ENCODE measurements around the gene VCP. TPM values are rescaled to one million over a fixed set of nuclear protein-coding genes. Genes with fewer than 3 reads are reported as not detected.

Gene VCP
- total RNA-seq, 1 donor from 2014 or later, result 238 TPM

DNA sequence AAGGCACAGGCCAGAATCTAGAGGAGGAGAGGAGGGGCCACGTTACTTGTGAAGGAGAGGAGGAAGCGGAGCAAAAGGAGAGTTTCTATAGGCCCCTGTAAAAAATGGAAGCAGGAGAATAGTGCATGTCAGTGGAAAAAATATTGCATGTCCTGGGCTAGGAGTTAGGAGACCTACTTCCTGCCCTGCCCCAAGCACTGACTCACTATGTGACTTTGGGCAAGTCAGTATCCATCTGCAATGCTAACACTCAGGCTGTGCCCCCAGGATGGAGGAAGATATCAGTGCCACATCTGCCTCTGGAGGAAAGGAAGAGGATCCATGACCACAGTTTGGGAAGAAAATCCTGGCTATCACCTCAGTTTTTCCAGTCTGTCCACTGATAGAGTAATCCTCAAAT lies 17.0 kb upstream of the VCP start:
- TF ChIP-seq EZH2phosphoT487 (IDR thresholded peaks at IDR 0.05), result no peak
- TF ChIP-seq, protein P1, sequence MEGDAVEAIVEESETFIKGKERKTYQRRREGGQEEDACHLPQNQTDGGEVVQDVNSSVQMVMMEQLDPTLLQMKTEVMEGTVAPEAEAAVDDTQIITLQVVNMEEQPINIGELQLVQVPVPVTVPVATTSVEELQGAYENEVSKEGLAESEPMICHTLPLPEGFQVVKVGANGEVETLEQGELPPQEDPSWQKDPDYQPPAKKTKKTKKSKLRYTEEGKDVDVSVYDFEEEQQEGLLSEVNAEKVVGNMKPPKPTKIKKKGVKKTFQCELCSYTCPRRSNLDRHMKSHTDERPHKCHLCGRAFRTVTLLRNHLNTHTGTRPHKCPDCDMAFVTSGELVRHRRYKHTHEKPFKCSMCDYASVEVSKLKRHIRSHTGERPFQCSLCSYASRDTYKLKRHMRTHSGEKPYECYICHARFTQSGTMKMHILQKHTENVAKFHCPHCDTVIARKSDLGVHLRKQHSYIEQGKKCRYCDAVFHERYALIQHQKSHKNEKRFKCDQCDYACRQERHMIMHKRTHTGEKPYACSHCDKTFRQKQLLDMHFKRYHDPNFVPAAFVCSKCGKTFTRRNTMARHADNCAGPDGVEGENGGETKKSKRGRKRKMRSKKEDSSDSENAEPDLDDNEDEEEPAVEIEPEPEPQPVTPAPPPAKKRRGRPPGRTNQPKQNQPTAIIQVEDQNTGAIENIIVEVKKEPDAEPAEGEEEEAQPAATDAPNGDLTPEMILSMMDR (IDR thresholded peaks at IDR 0.05), result no peak
- no peak for TF ChIP-seq EZH2 (IDR thresholded peaks at IDR 0.05)
- Histone ChIP-seq H3K4me2 (no peak overlapping the region), H3K4me3 (no peak overlapping the region), H3F3A (ENCODE audit: low read depth) (no peaks in the 10 kb centered on the region), H3K9me3 (ENCODE audit: low read depth) (no peaks in the 10 kb centered on the region), H3K79me2 (ENCODE audit: low read depth) (no peaks in the 10 kb centered on the region), H3K36me3 (no peaks in the 10 kb centered on the region), H3K27me3 (no peaks in the 10 kb centered on the region), H3K9ac (no peak overlapping the region), H3K4me1 (no peaks in the 10 kb centered on the region), H3K27ac (no peak overlapping the region), H2AFZ (replicated peaks) (no peak overlapping the region), H4K20me1 (ENCODE audit: low read depth) (no peaks in the 10 kb centered on the region)
- Mint-ChIP-seq H3K27ac (no peak overlapping the region), H3K4me3 (peak overlapping the region; percentile 10), H3K36me3 (peaks cover 12% of the 10 kb centered on the region), H3K9me3 (no peaks in the 10 kb centered on the region), H3K27me3 (ENCODE audit: insufficient read depth, low read depth) (no peaks in the 10 kb centered on the region), H3K4me1 (no peaks in the 10 kb centered on the region)
- DNase-seq (ENCODE audit: low spot score), result no peak

DNA sequence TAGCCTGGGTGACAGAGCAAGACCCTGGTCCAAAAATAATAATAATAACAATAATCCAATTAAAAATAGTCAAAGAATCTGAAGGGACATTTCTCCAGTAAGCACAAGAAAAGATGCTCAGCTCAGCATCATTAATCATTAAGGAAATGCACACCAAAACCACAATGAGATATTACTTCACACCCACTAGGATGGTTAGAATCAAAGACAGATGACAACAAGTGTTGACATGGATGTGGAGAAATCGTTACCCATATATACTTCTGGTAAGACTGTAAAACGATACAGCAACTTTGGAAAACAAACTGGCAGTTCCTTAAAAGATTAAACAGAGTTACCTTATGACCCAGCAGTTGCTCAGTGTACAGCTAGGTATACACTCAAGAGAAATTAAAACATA lies 12.7 kb upstream of the VCP start:
- no peaks in the 10 kb centered on the region for H3K36me3 ChIP-seq
- H3K79me2 ChIP-seq (ENCODE audit: low read depth), result no peaks in the 10 kb centered on the region
- TF ChIP-seq EZH2 (IDR thresholded peaks at IDR 0.05), result no peak
- TF ChIP-seq EZH2phosphoT487 (IDR thresholded peaks at IDR 0.05), result no peak
- TF ChIP-seq, protein P1 (IDR thresholded peaks at IDR 0.05), result no peak
- no peak overlapping the region for H3K9ac ChIP-seq
- H3K9me3 Mint-ChIP-seq, result no peaks in the 10 kb centered on the region
- no peaks in the 10 kb centered on the region for H3K27me3 Mint-ChIP-seq (ENCODE audit: insufficient read depth, low read depth)
- no peak for DNase-seq (ENCODE audit: low spot score)
- no peaks in the 10 kb centered on the region for H3K27me3 ChIP-seq
- peaks cover 7% of the 10 kb centered on the region for H3K36me3 Mint-ChIP-seq
- no peak overlapping the region for H2AFZ ChIP-seq (replicated peaks)
- peaks cover 6% of the 10 kb centered on the region for H3F3A ChIP-seq (ENCODE audit: low read depth)
- no peaks in the 10 kb centered on the region for H4K20me1 ChIP-seq (ENCODE audit: low read depth)
- no peak overlapping the region for H3K27ac ChIP-seq
- H3K4me1 ChIP-seq, result peaks cover 5% of the 10 kb centered on the region
- no peak overlapping the region for H3K27ac Mint-ChIP-seq
- H3K9me3 ChIP-seq (ENCODE audit: low read depth), result no peaks in the 10 kb centered on the region
- H3K4me2 ChIP-seq, result no peak overlapping the region
- H3K4me3 Mint-ChIP-seq, result no peak overlapping the region
- peaks cover 2% of the 10 kb centered on the region for H3K4me1 Mint-ChIP-seq
- no peak overlapping the region for H3K4me3 ChIP-seq

DNA sequence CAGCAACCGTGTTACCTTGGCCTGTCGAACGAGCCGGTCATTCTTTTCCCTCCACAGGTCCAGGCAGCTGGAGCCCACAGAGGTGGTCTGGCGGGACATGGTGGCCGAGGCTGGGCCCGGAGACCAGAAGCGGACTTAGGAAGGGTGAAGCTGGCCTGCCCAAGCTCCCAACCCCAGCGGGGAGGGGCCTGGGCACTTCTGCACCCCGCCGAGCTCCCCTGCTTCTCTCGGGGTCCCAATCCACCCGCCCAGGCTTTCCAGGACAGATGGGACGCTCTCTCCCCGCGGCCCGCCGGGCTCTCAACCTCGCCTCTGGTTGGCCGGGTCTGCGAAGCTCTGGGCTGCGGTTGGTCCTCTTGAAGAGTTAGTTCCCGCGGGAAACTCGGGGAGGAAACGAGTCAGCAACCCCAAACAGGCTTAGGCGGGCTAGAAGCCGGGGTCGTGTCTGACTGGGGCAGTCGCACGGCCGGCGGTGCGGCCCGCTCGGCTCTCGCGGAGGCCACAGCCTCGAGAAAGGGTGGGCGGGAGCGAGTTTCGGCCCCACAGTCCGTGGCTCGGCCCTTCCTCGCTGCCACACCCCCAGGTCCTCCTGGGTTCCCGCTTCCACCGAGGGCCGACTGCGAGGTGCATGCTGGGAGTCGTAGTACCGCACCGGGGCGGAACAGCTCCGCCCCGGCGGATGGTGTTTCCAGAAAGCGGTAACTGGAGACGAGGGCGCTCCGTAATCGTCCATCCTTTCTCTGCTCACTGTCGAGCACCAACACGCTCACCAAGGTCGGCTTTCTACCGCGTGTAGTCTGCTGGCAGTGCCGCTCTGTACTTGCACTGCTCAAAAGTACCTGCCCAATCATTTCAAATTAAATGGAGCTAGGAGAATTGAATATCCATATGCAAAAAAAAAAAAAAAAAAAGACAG lies 7.3 kb upstream of the VCP start, which contains the start of gene FANCG:
Gene FANCG (minus strand): TSS at position 517 of the 916 bp plus-strand sequence. CDS start 418 bp downstream, at position 99.
- Histone ChIP-seq H3K79me2 (ENCODE audit: low read depth) (peaks cover 35% of the 10 kb centered on the region), H3K9ac (peak within 1 kb of the TSS; percentile 70), H3K27me3 (no peaks in the 10 kb centered on the region), H3K27ac (peak within 1 kb of the TSS; percentile 84), H3K4me2 (peak within 1 kb of the TSS; percentile 75), H3K9me3 (ENCODE audit: low read depth) (no peaks in the 10 kb centered on the region), H3F3A (ENCODE audit: low read depth) (peaks cover 7% of the 10 kb centered on the region), H4K20me1 (ENCODE audit: low read depth) (peaks cover 7% of the 10 kb centered on the region), H3K36me3 (no peaks in the 10 kb centered on the region), H3K4me3 (peak within 1 kb of the TSS; percentile 64), H2AFZ (replicated peaks) (peak within 1 kb of the TSS; percentile 93), H3K4me1 (peaks cover 16% of the 10 kb centered on the region)
- Mint-ChIP-seq H3K4me1 (peaks cover 26% of the 10 kb centered on the region), H3K9me3 (no peaks in the 10 kb centered on the region), H3K4me3 (peak within 1 kb of the TSS; percentile 92), H3K36me3 (peaks cover 18% of the 10 kb centered on the region), H3K27ac (peak within 1 kb of the TSS; percentile 87), H3K27me3 (ENCODE audit: insufficient read depth, low read depth) (peaks cover 3% of the 10 kb centered on the region)
- peak; percentile 96 for DNase-seq (ENCODE audit: low spot score)
- TF ChIP-seq, protein P1 (IDR thresholded peaks at IDR 0.05), result no peak

All from neural progenitor cell (in vitro differentiated cells).